NCI-H82 treated with DMSO at 0.1 percent for 48 hours (cell line): ENCODE measurements around the gene IFNA16.
"Not testable (repeated sequence)": the region's sequence is repeated elsewhere in the genome, so short reads cannot be mapped to it uniquely, and the experiment has no call there.

Experiments used
- DNase-seq: peaks from one replicate; lab custom pipeline; 2025; ENCODE audit not compliant: unreplicated experiment; lab: John Stamatoyannopoulos, UW

Gene IFNA16

DNA sequence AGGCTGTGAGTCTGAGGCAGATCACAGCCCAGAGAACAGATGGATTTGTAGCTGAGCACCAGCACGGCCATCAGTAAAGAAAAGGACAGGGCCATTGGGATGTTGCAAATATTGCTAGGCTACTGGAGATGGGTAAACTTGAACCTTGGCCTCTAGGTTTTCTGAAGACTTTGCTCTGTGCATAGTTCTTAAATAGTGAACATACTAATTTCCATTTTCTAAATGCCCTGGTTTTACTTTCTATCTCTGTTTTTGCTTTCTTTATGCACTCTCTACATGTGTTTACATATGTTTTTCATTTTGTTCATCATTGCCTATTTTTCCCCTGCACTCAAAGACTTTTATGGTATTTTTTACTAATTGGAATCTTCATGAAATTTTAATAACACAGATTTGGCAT is at the start of gene IFNA16:
IFNA16 (minus strand) TSS at position 101 of the 400 bp plus-strand sequence; CDS start at position 95, 6 bp downstream.
- not testable (repeated sequence) for DNase-seq

DNA sequence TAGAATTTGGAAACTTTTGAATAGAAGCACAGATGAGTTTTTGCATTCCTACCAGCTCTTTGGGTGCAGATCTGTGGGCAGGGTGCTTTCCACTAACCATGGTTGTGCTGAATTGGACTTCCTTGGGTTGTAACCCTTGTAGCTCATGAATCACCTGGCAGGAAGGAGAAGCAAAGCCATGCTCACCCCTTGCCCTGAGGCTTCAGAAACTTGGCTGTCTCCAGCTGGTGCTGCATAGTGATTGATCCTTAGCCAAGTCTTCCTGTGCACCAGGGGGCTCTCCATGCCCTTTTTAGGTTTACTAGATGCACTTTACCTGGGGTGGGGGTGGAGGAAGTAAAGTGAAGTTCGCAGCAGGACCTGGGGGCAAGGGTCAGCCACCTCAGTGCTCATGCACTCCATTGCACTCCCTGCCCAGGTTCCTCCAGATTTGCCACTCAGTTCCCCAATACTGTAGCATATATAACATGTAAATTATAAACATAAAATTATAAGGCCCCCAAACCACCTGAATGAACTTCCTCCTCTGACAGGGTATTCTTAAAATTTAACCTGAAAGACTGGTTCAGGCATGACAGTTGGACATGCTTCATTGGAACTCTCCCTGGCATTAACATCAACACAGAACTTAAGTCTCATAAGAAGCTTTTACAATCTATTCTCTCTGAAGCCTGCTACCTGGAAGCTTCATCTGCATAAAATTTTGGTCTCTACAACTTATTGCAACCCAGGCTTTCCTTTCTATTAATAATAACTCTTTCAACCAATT is 48.5 kb upstream of the IFNA16 start:
- DNase-seq: no peak

DNA sequence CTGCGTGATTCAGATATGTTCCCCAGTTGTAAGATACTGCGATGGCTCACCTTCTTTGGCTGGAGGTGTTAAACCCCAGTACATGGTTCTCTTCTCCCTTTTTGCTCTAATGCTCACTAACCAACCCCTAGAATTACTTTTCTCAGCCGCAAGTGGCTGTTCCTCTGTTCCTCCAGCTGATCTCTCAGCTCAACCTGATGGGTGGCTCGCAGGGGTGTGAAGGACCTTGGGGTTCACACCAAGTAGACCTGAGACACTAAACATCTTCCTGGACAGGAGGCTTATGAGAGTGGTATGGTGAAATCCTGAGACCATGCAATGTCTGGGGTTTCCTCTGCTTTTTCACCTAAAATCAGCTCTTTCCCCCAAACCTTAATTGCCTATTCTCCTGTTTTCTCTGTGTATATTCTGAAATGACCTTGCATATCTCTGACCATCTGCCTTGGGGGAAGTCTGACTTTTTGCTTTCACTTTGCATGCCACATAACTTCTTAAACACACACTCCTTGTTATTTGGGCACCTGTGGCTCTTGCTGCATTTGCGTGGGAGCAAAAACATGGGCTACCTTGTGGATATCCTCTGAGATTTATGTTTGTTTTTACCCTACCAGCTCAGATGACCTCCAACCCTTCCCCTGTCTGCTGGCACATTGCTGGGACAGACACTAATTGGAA is 38.6 kb upstream of the IFNA16 start:
- DNase-seq: no peak

DNA sequence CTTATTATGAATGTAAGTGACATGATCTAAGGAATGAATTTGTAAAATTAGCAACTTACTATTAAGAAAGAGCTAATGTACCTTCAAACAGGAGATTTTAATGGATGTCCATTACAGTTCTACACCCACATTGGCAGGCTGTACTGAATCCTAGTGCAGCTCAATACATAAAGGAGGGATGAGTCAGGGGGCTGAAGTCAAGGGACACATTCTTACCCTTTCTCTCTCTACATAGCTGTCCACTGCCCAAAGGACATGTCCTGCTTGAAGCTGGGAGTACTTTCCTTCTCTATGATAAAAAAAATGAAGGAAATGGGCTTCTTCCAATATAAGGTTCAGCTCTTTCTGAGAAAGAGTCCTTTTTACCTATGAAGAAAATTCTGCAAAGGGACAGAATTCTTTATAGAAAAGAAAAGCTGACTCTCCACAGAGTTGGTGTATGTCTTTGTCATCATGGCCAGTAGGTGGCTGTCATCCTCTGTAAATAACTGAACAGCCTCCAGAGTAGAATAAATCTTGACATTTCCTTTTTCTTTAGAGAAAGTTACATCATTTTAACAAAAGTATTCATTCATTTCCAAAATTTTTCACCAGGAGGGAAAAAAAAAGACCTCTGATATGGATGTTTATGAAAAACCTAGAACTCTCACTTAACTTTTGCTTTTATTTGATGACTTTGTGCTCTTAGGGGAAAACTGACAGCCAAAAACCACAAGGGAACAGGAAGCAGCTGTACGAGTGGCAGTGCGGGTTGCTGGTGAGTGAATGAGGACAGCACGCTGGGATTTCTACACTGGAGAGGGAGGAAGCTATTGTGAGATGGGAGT is 35.8 kb upstream of the IFNA16 start:
- no peak for DNase-seq

DNA sequence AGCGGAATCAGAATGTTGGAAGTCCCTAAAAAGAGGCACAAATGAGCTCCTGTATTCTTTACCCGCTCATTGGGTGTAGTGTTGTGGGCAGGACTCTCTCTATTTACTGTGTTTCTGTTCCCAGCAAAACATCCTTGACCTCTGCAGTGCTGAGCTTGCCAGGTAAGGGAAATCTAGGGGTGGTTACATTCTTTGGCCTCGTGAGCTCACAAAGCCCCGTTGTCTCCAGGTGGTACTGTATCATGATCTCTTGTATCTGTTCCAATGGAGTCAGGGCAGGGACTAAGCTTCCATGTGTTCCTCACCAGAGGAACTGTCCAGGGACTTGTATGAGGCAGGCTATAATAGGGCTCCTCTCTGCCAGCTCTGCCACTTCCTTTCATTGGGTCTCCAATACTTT is 34.5 kb upstream of the IFNA16 start:
- DNase-seq: no peak

DNA sequence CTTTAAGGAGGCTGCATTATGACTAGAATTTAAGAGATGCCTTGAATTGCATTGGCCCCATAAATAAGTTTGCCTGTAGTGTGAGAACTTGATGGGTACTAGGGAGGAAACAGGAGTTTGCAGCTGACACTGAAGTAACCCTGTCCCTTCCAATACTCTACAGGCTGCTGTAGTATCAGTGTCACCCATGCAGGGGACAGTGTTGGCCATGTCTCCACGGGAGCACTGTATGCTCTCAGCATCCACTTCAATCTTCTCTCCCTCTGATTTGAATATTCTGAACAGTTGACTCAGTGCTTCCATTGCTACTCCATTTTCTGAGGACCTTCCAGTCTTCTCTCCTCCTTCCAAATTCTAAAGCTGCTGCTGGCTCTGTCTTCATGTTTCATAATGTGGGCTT is 34.1 kb upstream of the IFNA16 start:
- no peak for DNase-seq

DNA sequence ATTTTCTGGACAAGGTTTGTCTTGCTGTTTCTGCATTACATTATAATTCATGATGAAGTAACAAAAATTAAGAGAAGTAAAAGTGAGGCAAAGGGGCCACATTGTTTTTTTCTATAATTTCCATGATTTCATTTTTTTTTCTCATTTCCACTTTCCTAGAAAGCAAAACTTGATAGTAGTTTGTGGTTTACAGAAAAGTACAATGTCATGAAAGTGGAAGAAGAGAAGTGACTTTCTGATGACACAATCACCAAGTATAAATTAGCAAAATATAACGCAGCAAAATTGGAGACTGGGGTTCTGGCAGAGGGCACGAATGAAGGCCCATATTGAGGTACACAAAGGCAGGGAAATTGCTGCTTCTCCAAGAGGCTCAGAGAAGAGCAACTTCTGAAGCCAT is 27.7 kb upstream of the IFNA16 start:
- no peak for DNase-seq

DNA sequence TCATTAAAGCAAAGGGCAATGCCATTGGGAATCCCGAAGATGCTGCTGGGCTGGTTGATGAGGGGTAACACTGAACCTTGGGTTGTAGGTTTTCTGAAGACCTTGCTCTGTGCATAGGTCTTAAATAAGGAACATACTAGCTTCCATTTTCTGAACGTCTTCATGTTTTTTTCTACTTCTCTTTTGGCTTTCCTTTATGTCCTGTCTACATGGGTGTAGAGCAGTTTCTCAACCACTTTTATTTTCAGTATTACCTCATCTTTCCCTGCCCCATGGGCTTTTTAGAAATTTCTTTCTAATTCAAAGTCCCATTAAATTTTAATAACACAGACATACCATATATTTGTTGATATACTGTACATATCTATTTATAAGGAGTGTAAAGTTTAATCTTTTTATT is 22.8 kb upstream of the IFNA16 start, which contains the start of gene IFNA14:
IFNA14 (minus strand) TSS at position 95 of the 400 bp plus-strand sequence; CDS start at position 25, 70 bp downstream.
- no peak for DNase-seq

DNA sequence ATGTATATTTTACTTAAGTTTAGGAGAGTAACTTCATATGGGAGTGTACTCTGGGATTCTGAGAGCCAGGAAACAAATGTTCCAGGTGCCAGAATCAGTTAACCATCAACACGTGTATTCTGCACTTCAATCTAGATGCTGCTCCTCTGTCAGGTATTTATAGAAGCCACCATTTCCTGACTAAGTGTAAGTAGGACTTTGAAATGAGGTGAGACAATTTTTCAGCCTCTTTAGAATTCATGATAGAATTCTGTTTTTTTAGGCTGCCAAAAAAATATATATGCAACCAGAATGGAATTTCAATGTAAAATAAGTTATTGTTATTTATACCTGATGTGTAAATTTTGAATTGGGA is 19.2 kb upstream of the IFNA16 start:
- not testable (repeated sequence) for DNase-seq

DNA sequence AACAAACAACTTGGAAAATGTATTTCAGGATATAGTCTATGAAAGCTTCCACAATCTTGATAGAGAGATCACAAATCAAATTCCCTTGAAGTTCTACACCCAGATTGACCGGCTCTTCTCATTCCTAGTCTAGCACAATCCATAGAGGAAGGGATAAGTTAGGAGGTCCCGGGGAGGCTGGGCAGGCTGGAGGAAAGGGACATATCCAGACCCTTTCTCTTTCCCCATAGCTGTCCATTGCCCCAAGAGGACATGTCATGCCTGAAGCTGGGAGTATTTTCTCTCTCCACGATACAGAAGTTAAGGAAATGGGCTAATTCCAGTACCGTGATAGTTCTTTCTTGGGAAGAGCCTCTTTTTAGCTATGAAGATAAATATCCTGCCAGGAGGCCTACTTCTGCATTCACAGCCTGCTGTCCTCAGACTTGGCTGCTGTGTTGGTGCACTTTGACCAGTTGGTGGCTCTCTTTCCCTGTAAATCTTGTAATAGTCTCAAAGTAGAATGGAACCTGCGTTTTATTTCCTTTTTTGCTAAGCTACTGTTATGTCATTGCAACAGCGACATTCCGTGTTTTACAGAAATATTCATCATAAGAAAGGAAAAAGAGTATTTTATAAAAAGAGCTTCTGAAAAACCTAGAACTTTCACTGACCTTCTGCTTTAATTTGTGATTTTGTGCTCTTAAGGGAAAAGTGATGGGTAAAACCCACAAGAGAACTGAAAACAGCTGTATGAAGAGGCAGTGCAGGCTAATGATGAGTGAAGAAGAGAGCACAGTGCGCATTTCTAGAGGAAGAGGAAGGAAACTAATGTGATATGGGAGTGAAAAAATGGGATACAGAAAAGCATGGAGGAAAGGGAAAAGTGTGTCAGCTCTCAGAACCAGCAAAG is 18.6 kb upstream of the IFNA16 start:
- DNase-seq: peak; percentile 16

DNA sequence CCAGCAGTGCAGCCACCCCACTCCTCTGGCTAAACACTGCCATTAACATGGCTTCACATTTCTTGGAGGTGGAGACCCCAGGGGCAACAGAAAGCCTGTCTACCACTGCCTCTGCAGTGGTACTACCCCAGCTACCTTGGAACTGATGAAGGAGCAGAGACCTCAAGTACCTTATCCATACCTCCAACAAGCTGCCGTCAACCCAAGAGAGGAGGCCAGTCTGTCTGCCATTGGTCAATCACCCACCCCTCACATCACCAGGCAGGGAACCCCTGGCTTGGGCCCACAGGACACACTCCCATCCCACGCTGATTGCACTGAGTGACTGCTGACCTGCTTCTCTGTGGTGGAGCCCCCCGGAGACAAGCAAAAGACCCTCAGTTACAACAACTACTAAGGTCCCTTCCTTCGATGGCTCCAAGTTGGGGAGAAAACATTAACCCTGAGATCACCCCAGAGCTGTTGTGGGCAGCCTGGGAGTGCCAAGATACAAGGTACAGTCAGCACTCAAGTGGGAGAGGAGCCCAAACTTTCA is 17.1 kb upstream of the IFNA16 start:
- DNase-seq: no peak

DNA sequence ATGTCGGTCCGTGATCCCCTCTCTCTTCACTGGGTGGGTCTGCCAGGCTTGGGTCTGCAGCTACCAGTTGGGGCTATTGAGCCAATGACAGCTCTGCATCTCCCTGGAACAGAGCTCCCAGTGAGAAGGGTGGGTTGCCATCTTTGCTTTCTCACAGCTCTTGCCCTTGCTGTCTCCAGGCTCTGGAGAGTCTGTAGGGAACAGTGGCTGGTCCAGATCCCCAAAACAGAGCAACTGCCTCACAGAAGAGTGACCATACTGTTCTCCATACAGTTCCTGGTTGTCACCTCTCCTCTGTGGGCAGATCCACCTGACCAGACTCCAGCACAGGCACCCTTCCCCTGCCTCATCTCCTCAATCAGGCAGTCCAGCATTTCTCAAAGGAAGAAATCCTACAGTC is 16.1 kb upstream of the IFNA16 start:
- no peak for DNase-seq

DNA sequence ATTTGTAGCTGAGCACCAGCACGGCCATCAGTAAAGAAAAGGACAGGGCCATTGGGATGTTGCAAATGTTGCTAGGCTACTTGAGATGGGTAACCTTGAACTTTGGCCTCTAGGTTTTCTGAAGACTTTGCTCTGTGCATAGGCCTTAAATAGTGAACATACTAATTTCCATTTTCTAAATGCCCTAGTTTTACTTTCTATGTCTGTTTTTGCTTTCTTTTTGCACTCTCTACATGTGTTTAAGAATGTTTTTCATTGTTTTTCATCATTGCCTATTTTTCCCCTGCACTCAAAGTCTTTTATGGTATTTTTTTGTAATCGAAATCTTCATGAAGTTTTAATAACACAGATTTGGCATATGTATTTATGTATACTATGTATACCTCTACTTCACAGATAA is 11.0 kb upstream of the IFNA16 start, which contains the start of gene IFNA17:
IFNA17 (minus strand) TSS at position 101 of the 400 bp plus-strand sequence; CDS start at position 52, 49 bp downstream.
- no peak for DNase-seq

DNA sequence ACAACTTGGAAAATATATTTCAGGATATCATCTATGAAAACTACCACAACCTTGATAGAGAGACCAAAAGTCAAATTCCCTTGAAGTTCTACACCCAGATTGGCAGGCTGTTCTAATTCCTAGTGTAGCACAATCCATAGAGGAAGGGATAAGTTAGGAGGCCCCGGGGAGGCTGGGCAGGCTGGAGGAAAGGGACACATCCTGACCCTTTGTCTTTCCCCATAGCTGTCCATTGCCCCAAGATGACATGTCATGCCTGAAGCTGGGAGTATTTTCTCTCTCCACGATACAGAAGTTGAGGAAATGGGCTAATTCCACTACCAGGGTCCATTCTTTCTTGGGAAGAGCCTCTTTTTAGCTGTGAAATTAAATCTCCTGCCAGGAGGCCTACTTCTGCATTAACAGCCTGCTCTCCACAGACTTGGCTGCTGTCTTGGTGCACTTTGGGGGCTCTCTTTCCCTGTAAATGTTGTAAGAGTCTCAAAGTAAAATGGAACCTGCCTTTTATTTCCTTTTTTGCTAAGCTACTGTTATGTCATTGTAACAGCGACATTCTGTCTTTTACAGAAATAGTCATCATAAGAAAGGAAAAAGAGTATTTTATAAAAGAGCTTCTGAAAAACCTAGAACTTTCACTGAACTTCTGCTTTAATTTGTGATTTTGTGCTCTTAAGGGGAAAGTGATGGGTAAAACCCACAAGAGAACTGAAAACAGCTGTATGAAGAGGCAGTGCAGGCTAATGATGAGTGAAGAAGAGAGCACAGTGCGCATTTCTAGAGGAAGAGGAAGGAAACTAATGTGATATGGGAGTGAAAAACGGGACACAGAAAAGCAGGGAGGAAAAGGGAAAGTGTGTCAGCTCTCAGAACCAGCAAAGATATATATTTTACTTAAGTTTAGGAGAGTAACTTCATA is 3.4 kb downstream of the IFNA16 start:
- DNase-seq: not testable (repeated sequence)

DNA sequence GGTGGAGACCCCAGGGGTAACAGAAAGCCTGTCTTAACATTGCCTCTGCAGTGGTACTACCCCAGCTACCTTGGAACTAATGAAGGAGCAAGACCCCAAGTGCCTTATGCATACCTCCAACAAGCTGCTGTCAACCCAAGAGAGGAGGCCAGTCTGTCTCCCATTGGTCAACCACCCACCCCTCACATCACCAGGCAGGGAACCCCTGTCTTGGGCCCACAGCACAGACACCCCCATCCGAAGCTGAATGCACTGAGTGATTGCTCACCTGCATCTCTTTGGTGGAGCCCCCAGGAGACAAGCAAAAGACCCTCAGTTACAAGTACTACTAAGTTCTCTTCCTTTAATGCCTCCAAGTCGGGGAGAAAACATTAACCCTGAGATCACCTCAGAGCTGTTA is 5.0 kb downstream of the IFNA16 start:
- not testable (repeated sequence) for DNase-seq

DNA sequence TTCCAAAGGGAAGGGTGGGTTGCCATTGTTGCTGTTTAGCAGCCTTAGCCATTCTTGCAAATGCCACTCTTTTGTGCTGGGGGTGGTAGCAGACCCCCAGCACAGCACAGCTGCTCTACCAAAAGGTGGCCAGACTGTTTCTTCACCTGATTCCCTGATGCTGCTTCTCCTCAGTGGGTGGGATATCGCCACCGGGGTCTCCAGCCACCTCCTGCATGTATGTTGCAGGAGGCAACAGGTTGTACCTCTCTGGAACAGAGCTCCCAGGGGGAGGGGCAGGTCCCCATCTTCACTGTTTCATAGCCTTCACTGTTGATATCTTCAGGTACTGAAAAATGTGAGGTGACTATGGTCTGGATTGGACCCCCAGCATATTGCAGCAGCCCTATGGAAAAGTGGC is 6.3 kb downstream of the IFNA16 start:
- DNase-seq: not testable (repeated sequence)

DNA sequence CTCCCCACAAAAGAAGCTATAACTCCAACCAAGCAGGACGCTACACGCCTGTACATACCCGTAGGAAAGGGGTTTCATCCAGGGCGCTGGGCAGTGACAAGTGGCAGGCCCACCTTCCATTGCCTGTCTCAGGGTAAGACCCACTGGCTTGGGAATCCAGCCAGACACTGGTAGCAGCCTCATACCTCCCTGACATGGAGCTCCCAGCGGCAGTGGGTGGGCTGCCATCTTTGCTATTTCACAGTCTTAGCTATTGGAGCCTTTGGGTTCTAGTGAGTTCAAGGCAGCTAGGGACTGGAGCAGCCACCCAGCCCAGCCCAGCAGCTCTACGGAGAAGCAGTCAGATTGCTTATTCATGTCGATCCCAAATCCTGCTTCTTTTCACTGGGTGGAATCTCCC is 6.8 kb downstream of the IFNA16 start:
- no peak for DNase-seq

DNA sequence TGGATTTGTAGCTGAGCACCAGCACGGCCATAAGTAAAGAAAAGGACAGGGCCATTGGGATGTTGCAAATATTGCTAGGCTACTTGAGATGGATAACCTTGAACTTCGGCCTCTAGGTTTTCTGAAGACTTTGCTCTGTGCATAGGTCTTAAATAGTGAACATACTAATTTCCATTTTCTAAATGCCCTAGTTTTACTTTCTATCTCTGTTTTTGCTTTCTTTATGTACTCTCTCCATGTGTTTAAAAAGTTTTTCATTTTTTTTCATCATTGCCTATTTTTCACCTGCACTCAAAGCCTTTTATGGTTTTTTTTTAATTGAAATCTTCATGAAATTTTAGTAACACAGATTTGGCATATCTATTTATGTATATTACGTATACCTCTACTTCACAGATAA is 10.1 kb downstream of the IFNA16 start, which contains the start of gene IFNA10:
IFNA10 (minus strand) TSS at position 101 of the 400 bp plus-strand sequence; CDS start at position 55, 46 bp downstream.
- not testable (repeated sequence) for DNase-seq

DNA sequence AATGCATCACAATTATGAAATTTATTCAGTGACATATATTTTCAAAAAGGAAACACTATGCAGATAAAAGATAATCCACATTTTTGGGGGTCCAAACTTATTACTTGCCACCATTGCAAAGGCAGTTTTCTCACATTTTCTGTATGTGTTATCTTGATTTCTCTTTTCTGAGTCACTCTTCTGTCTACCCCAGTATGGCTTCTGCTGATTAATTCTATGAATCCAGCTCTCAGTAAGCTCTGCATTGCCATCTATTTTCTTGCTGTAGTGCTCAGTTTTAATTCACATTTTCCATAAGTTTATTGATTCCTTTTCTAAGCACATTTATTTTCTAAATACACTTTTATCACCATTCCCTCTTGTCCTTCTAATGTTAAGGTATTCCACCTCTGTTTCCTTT is 11.9 kb downstream of the IFNA16 start:
- no peak for DNase-seq
